ENCODE measurements around the gene EVL.
A peak's percentile ranks its signal among the peaks of the same experiment; 100 is the strongest.

EVL gene

DNA sequence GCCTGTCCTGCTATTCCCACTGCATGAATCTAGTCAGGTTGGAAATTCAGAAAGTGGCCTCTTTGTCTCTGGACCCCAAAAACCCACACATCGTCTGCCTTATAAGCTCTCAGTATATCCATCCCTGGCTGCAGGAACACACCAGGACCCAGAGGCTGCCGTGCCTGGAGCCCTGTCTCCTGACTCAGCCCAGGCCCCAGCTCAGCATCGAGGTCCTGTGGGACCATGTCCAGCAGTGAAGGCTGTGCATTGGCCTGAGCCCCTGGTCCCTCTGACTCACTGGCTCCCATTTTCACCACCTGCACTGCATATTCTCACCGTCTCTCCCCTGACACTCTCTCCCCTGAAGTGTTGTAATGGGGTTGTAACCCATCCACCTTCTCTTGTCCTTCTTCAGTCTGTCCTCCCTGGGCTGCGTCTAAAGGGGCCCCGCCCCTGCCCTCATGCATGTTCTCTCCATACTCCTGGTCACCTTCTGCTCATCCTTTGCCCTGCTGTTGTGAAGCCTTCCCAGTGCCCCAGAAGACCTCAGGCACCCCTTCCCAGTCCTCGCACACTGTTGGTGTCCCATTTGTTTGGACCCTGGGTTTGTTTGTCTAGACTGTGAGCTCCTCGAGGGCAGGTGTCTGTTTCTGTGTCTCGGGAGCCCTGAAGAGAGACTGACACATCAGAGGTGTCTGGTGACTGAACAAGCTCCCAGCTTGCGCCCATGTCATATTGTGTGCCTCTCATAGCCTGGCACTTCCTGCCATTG lies 43.8 kb downstream of the EVL start:
- no peak for DNase-seq

DNA sequence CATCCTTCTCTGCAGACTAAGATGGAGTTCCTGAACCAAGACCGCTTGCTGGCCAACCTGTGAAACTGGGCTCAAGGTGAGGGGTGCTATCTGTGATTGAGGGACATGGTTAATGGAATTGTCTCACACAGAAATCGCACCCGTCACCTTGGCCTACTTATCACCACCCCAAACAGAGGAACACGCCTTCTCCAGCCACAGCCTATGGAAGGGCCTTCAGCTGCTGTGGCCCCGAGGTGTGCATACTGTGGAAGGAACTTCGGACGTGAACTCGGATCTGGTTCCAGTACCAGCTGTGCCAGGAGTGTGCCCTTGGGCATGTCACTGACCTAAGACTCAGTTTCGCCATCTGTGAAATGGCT lies 44.4 kb downstream of the EVL start:
- DNase-seq = no peak

DNA sequence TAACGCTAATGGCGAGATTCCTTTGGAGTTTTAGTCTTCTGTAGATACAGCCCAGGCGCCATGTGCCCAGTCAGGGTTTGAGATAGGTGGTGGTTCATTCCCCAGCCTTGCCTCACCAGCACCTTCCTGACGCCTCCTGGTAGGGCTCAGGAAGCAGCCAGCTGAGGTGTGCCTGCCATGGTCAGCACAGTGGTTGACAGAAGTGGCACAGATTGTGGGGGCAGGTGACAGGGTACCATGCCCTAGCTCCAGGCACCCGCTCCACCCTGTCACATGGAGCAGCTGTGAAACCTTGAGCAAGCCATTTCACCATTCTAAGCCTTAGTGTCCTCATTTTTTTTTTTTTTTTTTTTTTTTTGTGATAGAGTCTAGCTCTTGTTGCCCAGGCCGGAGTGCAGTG lies 45.6 kb downstream of the EVL start:
- DNase-seq = no peak

DNA sequence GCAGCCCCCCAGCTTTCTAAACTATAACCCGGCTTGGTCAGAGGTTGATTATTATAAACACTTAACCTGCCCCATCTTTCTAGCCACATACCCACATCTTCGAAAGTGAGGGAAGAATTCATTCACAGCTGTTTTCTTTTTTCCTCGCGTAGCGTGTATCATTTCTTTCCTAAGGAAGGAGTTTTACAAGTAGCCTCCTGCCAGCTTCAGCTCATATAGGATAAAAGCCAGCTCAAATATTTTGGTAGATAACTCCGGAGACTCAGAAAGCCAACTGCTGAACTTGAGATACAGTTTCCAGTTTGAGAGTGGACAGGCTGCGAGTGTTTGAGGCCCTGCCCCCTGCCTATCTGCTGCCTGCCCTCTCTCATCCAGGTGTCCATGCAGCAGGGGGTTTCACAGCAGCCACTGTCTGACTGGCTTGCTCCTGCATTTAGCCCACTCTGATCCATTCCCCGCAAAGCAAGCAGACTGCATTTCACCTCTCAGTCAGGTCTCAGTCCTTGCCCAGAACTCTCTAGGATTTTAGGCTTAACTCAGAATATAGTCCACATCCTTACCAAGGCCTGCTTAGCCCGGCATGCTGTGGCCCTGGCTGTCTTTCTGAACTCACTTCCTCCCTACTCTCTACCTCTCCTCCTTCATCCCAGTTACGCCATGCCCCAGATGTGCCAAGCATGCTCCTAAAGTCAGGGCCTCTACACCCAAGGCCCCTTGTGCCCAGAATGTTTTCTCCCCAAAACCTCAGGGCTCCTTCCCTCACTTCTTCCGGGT lies 46.9 kb downstream of the EVL start:
- DNase-seq = no peak

DNA sequence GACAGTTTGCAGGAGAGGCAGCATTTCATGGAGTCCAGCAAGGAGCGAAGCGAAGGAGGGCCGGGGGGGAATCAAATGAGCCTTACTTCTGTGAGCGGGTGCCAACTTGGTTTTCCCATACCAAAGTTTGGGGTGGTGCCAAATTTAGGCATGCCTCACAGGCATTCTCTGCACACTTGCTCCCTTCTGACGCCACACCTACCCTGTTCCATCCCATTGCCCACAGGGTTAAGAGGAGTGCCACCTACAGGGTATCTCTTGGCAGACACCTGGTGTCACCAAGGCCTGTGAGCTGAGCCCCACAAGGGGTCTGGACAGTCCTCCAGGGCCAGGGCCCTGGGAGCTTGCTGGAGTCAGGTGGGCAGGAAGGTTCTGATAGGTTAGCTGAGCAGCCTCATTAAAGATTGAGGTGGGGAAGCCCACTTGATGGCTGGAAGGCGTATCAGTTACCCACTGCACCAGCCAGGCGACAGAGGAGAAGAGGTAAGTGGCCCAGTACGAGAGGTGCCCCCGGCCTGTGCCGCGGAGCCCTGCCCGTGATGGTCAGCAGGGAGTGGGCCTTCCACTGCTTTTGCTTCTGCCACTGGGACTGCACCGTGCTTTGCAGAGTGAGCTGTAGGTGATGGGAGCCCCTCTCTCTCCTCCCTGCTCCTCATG lies 49.0 kb downstream of the EVL start:
- no peak for DNase-seq

DNA sequence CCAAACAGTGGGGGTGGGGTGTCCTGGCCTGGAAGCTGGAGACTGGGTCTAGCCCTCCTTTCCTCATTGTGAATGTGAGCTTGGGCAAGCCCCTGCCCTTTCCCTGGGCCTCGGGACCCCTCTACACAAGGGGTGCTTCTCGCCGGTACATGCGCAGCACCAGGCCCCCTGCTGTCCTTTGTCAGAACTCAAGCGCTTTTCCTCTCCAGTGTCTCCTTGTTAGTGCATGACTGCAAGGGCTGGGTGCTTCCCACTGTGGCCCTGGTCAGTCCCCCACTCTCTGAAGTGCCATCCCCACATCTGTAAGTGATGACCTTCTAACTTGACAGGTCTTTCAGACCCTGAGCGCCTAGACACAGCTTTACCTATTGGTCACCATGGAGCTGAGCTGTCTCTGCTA lies 50.0 kb downstream of the EVL start:
- peak in 2 of 51 donors; percentile 19 to 48 for DNase-seq

DNA sequence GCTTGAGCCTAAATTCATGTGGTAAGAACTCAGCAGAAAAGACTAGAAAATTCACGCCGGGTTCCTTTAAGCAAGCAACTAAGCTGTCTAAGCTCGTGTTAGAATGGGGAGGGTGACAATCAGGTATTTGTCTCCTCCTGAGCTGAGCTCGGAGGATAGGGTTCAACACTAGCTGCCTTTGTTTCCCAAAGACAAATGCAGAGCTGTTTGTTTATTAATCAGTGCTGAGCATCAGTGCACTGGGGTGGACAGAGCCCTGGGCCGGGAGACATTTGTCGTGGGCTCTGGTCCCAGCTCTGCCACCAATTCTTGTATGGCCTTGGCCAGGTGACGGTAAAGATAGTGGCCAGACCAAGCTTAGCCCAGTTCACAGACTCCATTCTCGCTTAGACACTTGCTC lies 50.5 kb downstream of the EVL start:
- DNase-seq = peak in 25 of 51 donors; percentile 14 to 74 (median 44)

DNA sequence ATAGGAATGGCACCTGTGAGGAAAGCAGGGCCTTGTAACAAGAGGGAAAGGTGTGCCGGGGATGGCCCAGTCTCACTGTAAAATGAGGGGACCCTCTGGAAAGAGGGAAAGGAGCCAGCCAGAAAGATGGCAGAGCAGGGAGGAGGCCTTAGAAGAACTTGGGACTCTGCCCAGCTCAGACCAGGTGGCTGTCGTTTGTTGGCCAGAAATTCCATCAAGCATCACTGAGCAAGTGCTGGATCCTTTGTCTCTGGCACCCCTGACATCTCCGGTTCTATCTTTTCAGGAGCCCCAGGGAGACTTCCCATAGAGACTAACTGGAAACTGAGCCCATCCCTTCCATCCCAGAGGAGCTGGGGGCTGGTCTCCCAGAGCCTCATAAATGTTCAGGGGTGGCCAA lies 50.9 kb downstream of the EVL start:
- no peak for DNase-seq

DNA sequence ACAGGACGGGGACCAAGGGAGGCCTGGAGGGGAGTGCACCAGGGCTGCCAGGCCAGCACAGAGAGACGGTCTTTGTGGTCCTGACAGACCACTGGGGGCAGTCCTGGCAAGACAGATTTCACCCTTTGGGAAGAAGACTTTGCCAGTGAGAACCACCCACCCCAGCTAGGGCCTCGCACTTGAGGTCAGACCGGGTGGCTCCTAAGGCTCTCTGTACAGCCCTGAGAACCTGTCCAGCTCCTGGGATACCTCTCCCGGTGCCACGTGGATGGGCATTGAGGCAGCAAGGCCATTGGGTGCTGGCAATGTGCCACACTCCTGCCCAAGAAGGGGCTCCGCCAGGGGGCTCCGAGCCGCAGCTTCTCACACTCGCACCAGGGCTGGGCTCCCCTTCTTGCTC lies 51.8 kb downstream of the EVL start:
- DNase-seq = no peak

DNA sequence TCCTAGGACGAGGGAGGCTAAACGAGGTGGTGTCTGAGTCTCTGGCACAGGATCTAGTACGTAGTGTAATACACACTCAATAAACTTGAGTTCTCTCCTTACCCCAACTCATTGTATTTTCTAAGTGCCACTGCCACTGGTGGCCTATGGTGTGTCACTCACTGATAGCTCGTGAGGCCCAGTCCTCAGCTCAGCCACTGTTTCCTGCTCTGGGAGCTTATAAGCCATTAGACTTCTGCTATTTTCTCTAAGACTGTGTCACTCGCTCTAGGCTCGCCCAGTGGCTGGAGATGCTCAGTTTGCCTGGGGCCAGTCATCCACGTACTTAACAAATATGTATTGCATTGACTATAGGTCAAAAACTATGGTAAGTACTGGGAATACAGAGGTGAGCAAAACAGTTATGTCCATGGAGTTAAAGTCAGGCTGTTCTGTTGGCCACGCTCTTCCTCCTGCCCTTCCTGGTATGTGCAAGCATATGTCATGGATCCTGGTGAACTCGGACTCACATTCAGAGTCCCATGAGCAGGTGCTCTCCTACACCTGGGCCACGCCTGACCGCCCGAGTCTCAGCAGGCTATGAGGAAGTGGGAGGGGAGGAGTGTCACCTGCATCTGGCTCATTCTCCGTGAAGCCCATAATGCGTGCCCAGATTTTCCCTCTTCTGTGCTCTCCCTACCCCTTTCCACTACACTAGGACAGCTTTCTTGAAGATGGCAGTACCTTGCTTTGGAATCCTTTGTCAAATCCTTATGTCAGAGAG lies 52.6 kb downstream of the EVL start:
- no peak for DNase-seq

DNA sequence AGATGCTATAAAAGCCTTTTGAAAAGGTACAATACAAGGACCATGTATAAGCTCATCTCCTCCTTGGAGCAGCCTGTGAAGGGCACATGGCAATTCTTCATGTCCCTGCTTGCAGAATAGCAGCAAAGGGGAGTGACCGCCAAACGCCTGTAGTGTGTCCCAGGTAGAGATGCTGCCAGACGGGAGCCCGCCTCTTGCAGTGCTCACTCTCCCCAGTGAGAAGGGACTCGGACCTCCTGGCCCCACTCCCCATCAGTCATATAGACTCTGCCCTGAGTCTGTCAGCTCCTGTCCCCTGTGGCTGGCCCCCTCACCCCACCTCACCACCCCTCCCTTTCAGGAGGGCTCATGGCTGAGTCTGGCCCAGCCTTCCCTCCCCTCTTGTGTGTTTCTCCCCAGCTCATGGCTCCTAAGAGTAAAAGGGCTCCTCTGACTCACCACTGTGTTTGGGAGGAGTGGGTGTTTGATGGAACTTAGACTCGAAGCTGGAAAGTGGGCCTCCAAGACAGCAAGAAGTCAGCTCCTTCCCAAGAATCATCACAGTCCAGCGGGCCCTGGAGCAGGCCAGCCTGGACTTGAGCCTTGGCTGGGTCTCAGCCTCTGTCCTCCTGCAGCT lies 53.3 kb downstream of the EVL start:
- DNase-seq = no peak

DNA sequence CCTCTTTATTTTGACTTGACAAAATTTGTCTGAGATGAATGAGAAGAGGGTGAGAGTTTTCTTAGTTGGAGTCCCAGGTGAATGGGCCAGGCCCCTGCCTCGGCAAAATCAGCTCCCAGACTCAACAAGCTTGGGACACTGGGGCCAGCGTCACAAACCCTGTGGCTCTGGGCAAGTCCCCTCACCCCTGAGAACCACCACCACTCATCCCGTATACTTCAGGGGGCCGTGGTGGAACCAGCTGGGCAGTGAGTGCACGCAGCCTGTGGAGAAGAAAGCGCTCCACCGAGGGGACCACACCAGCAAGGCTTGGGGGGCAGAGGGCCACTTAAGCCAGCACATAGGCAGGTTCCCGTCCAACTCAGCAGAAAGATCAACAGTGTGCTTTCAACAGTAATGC lies 54.0 kb downstream of the EVL start:
- DNase-seq = no peak

DNA sequence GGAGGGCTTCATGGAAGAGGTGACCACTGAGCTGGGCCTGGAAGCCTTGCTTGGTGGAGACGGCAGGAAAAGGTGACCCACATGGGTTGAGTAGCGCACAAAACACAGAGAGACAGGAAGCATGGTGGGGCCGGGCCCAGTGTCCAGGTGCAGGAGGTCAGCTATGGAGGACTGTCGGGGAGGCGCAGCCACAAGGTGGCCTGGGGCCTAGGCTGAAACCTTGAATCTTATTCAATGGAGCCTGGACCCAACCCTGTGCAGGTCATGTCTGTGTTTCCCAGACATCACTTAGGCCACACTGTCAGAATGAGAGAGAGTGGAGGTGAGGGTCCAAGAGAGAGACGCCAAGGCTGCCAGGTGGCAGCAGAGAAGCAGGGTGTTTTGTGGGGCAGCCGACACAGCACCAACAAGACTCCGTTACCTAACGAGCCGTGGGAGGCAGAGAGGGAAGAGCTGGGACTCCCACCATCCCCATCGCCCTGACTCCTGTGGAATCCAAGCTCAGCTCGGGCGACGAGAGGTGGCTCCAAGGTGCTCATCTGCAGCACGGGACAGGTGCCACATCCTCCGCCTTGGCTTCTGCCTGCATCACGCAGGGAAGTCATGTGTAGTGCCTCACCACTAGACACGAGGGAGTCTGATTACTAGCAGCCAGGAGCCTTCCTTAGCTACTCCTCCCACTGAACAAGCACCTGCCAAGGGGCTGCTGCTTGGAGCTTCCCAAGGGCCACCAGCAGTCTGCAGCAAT lies 55.5 kb downstream of the EVL start:
- peak in 2 of 51 donors; percentile 24 to 41 for DNase-seq

DNA sequence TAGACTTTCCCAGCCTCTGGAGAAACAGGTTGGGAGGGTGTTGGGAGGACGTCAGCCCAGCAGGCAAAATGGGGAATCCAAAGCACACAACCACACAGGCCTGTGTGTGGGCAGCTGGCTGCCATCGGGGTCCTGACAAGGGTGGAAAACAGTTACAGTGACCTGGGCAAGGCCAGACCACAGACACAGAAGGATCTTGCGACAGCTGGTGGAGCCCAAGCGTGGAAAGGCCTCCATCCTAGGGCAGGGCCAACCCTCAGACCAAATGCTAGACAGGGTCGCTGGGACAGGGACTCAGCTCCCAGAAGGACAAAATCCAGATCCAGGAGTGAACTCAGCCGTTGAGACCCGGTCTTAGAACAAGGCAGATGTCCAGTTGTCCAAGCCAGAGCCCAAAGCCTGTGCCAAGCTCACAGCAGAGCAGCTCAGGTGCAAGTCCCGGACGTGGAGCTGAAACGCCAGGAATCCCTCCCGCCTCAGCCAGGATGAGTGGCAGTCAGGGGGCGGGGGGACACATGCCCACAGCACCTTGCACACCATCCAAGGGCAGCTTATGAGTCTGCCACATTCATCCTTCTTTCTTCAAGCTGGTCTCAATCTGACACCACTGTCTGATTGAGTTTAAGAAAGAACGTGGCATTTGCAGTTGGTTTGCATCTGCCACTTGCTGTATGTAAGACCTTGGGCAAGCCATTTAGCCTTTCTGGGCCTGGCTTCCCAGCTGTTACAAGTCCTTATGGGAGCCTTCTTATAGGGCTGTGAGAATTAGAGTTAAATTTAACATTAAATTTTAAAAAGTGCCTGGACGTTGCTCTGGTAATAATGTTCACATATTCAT lies 56.6 kb downstream of the EVL start:
- DNase-seq = no peak

DNA sequence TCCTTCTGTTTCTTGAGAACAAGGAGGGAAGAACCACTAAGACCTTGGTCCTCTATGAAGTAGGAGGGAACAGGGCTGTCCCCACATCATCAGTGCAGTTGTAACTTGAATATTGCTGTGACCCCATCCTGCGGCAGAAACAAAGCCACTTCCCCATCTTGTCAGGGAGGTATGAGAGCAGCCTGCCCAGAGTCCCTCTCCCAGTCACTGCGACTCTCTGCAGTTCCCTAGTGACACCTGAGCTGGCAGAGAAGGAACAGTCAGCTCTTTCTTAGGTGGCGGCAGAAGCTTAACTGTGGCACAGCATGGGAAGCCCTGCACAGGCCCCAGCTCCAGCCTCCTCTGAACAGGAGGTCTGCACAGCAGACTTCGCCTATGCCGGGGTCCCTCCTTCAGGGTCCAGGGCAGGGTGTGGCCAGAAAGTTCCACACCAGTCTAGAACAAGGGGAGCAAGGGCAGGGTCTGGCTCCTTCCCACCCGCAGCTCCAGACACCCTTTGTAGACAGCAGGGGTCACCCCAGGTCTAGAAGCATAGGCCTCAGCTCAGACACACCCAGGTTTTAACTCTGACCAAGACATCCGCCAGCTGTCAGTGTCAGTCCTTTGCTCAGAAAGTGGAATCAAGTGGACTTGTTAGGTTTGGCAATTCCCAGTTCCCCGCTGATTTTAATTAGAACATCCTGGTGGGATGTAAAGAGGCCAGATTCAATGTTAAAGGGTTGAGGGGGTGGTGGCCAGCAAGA lies 57.4 kb downstream of the EVL start:
- no peak for DNase-seq

DNA sequence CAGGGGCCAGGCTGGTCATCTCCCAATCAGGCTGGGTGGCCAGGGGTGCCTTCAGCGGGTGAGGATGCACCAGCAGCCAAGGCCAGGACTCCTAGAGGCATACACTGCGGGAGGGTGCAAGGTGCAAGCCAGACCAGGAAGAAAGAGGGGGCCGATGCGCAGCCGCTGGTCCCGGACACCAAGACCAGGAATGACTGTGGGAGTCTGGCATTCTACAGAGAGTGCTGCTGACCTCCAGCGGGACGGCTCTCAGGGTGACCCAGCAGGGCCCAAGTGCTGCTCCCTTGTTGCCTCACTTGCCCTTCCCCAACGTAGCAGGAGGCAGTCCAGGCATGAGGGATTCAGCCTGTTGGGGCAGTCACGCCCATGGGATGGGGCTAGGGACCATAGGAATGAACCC lies 58.4 kb downstream of the EVL start:
- no peak for DNase-seq

DNA sequence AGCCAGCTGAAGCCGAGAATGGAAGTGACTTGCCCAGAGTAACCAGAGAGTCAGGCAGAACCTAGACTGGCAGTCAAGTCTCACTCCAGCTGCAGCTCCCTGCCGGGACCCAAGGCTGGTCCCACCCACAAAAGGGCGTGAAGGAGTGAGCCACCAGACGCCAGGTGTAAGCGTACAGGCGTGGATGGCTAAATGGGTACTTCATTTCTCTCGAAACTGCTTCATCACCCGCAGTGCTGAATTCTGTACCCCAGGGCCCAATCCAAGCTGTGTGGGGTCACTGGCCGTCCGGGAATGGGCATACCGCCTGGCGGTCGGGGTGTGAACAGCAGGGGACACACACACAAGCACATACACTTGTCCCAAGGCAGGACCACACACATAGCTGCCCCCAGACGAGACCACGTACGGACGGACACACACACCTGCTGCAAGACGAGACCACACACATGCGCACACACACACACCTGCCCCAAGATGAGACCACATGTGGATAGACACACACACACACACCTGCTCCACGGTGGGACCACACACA lies 59.4 kb downstream of the EVL start:
- DNase-seq = no peak

DNA sequence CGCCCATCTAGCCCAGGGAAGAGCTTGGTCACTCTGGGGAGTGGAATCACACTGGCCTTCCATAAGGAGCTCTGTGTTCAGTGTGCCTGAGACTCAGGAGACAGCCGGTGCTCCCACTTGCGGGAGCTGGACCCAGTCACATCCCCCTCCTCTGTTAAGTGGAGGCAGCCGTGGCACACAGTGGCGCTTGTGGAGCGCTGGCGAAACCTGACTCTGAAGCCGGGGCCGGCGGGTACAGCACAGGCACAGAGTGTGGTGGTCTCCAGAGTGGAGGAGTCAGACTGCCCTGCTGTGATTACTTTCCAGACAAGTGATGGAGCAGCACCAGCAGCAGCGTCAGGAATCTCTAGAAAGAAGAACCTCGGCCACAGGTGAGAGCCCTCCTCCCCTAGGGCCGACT lies 61.2 kb downstream of the EVL start:
- DNase-seq = no peak

All from hypothalamus (tissue), 51 donors.